ENCODE measurements around the gene ZNF697.

GRCh38 chr1:119675349-119676345, 27.6 kb upstream of the ZNF697 start:
- peak; percentile 58 for TF ChIP-seq CTCF (IDR thresholded peaks at IDR 0.05; ENCODE audit: insufficient read depth, low read length, poor library complexity, severe bottlenecking)
- TF ChIP-seq EZH2phosphoT487 (conservative IDR thresholded peaks at IDR 0.05; ENCODE audit: low read length), result no peak

Data from SU-DHL-6 (cell line).